Endothelial cell of umbilical vein (primary cell): Measurements from ENCODE around the gene RFFL. TPM values are rescaled to one million over a fixed set of nuclear protein-coding genes. Genes with fewer than 3 reads are reported as not detected.

ENCODE experiments used
- BruUV-seq: library from RNA; stranded (reverse); fragments of 400-500 nt; replicated peaks from 2 replicates; lab custom pipeline; 2021; lab: Mats Ljungman, UMichigan
- CTCF ChIA-PET: fragments of 300-600, 350-600 bp; sonication (Branson Sonifier 250); formaldehyde crosslinking; loops from one replicate; lab custom pipeline; 2021; ENCODE audit warnings: antibody characterized with exemption, inconsistent platforms; lab: Charles Lee
- POLR2A ChIA-PET: fragments of 300-600, 350-600 bp; sonication (Branson Sonifier 250); formaldehyde crosslinking; loops from one replicate; lab custom pipeline; 2021; ENCODE audit warnings: antibody characterized with exemption, inconsistent platforms; lab: Charles Lee
- DNase-seq: peaks from one replicate; pipeline ENCODE4 v3.0.0-alpha.2; 2011; ENCODE audit warnings: low read depth, low spot score
- FAIRE-seq: peaks from 2 replicates; lab custom pipeline; 2011; peaks lifted over from hg19 to GRCh38; lab: Jason Lieb, UNC
- H2AFZ ChIP-seq: 2 replicates; pipeline ENCODE4 v1.6.0; 2012; ENCODE audit warnings: low read depth, low read length, control low read depth, inconsistent platforms
- H3K27ac ChIP-seq: 2 replicates; pipeline ENCODE4 v1.5.1; 2011; ENCODE audit warnings: low read depth, mild to moderate bottlenecking, control low read depth, low read length, moderate library complexity; ENCODE audit not compliant: insufficient read depth
- H3K27me3 ChIP-seq, 2 experiments: 2 replicates each; pipeline versions ENCODE4 v1.6.0 to v1.6.1; 2011; ENCODE audit warnings: low read length in 2 of 2, mixed read lengths in 1 of 2; ENCODE audit not compliant: control insufficient read depth in 2 of 2, insufficient read depth in 2 of 2
- H3K36me3 ChIP-seq, 2 experiments: 2 replicates in 1 of 2; 3 replicates in 1 of 2; pipeline ENCODE4 v1.5.1; 2011; ENCODE audit warnings: low read length in 2 of 2, mild to moderate bottlenecking in 1 of 2, moderate library complexity in 1 of 2; ENCODE audit not compliant: control insufficient read depth in 2 of 2, insufficient read depth in 2 of 2; ENCODE audit errors: extremely low read depth in 1 of 2
- H3K4me1 ChIP-seq: 3 replicates; pipeline ENCODE4 v1.5.1; 2011; ENCODE audit warnings: mild to moderate bottlenecking, low read length; ENCODE audit not compliant: control insufficient read depth, insufficient read depth; ENCODE audit errors: extremely low read depth
- H3K4me2 ChIP-seq: 2 replicates; pipeline ENCODE4 v1.6.1; 2011; ENCODE audit warnings: low read length, control low read depth, mixed read lengths; ENCODE audit not compliant: insufficient read depth
- H3K4me3 ChIP-seq, 3 experiments: fragments of 200-600 bp in 1 of 3; sonication (generic), shearing (Covaris generic) in 1 of 3; replicated peaks in 1 of 3; 2 replicates each; pipeline ENCODE4 v1.5.1; 2011 to 2016; ENCODE audit warnings: control low read depth in 3 of 3, low read length in 3 of 3, mild to moderate bottlenecking in 2 of 3, inconsistent platforms in 1 of 3, low read depth in 1 of 3, moderate library complexity in 1 of 3; ENCODE audit not compliant: insufficient read depth in 1 of 3
- H3K79me2 ChIP-seq: 2 replicates; pipeline ENCODE4 v1.6.0; 2012; ENCODE audit warnings: low read length, inconsistent platforms; ENCODE audit not compliant: control insufficient read depth, insufficient read depth
- H3K9ac ChIP-seq: replicated peaks from 2 replicates; pipeline ENCODE3; 2011; ENCODE audit warnings: low read length, control low read depth; ENCODE audit not compliant: insufficient read depth; ENCODE audit errors: extremely low read depth
- H3K9me1 ChIP-seq: replicated peaks from 3 replicates; pipeline ENCODE4 v1.6.0; 2011; ENCODE audit warnings: mild to moderate bottlenecking, low read length; ENCODE audit not compliant: control insufficient read depth, insufficient read depth; ENCODE audit errors: extremely low read depth
- H3K9me3 ChIP-seq: replicated peaks from 2 replicates; pipeline ENCODE4 v1.5.1; 2012; ENCODE audit warnings: low read length, inconsistent platforms; ENCODE audit not compliant: control insufficient read depth, insufficient read depth
- H4K20me1 ChIP-seq: replicated peaks from 2 replicates; pipeline ENCODE3; 2011; ENCODE audit warnings: mild to moderate bottlenecking, low read length; ENCODE audit not compliant: control insufficient read depth, insufficient read depth; ENCODE audit errors: extremely low read depth
- CTCF ChIP-seq, 2 donors: IDR thresholded peaks; 1 replicate in 1 of 2; 2 replicates in 1 of 2; pipeline ENCODE4 v1.5.1; 2011; ENCODE audit warnings: low read length in 2 of 2, mild to moderate bottlenecking in 2 of 2, moderate library complexity in 2 of 2, control low read depth in 1 of 2, inconsistent platforms in 1 of 2, low read depth in 1 of 2; ENCODE audit not compliant: insufficient read depth in 1 of 2; ENCODE audit errors: extremely low read depth in 1 of 2
- EZH2 ChIP-seq: IDR thresholded peaks from 2 replicates; pipeline ENCODE4 v1.6.1; 2012; ENCODE audit warnings: borderline replicate concordance, low read depth, mild to moderate bottlenecking, moderate library complexity, low read length, inconsistent platforms; ENCODE audit not compliant: severe bottlenecking
- FOS ChIP-seq: IDR thresholded peaks from 2 replicates; pipeline ENCODE4 v1.6.1; 2011; ENCODE audit warnings: mild to moderate bottlenecking, low read length, moderate library complexity, borderline replicate concordance; ENCODE audit not compliant: insufficient read depth
- GATA2 ChIP-seq: IDR thresholded peaks from 2 replicates; pipeline ENCODE4 v1.7.0; 2011; ENCODE audit warnings: low read depth, mild to moderate bottlenecking, moderate library complexity, mixed read lengths, low read length; ENCODE audit not compliant: insufficient read length, insufficient read depth
- JUN ChIP-seq: IDR thresholded peaks from 2 replicates; pipeline ENCODE4 v1.6.1; 2011; ENCODE audit warnings: borderline replicate concordance, low read depth; ENCODE audit not compliant: insufficient read length, insufficient read depth
- MAX ChIP-seq: IDR thresholded peaks from 2 replicates; pipeline ENCODE4 v1.6.1; 2011; ENCODE audit not compliant: insufficient read depth, insufficient read length
- MYC ChIP-seq: IDR thresholded peaks from one replicate; pipeline ENCODE4 v1.6.1; 2011; ENCODE audit warnings: mild to moderate bottlenecking, low read depth, low read length
- POLR2A ChIP-seq: IDR thresholded peaks from 2 replicates; pipeline ENCODE4 v1.6.1; 2012; ENCODE audit warnings: low read depth, mild to moderate bottlenecking, control low read depth, low read length
- dilution Hi-C: fragments of 300-500 bp; cut with MboI; formaldehyde crosslinking; loops from one replicate; pipeline ENCODE4 v1.15.0; 2019; ENCODE audit warnings: low sequenced_read_pairs; ENCODE audit not compliant: extremely low pct_ligation_motif_present
- intact Hi-C: fragments of 100-400 bp; cut with micrococcal nuclease; formaldehyde crosslinking; loops from one replicate; pipeline ENCODE4 v1.10.0; 2022
- polyA plus RNA-seq, 4 experiments: library from polyadenylated mRNA; depleted of rRNA in 3 of 4; stranded (reverse) in 3 of 4; unstranded in 1 of 4; fragments of >200 nt; gene quantifications; 2 replicates each; pipeline versions ENCODE4 v1.2.1 to v1.2.3, GENCODE V29; 2011 to 2012; ENCODE audit warnings: missing spikeins in 1 of 4
- total RNA-seq: library from RNA; stranded (reverse); gene quantifications from 2 replicates; pipeline ENCODE4 v1.2.3, GENCODE V29; 2021

Gene RFFL
- total and polyA plus RNA-seq, 2 donors (not counting 3 experiments of a cell fraction or from before 2014, with no cell fraction given), result 7.0 to 14.1 TPM

GRCh38 chr17:35086164-35086563 lies 22.7 kb upstream of the RFFL start:
- H3K79me2 ChIP-seq, result peaks cover 42% of the 10 kb centered on the region
- intact Hi-C loops, result no loop called here
- no peaks in the 10 kb centered on the region for H3K36me3 ChIP-seq
- ChIA-PET CTCF (interaction anchor here (1.9 to 5.3 kb wide), 3 partner anchors 9 to 63 kb away, joined by 4 to 21 read pairs (median 10); partner anchors contain the start of gene RFFL), POLR2A (interaction anchor here (0.7 kb wide), 3 partner anchors 64 to 87 kb away, joined by 3 to 4 read pairs (median 3); no protein-coding TSS in a partner anchor)
- H3K9ac ChIP-seq, result no peak overlapping the region
- no peaks in the 10 kb centered on the region for H3K9me3 ChIP-seq
- H3K9me1 ChIP-seq, result no peaks in the 10 kb centered on the region
- no peaks in the 10 kb centered on the region for H4K20me1 ChIP-seq
- dilution Hi-C loops, result no loop called here
- H3K4me1 ChIP-seq, result peaks cover 36% of the 10 kb centered on the region
- no peak for TF ChIP-seq GATA2
- TF ChIP-seq MYC, result no peak
- TF ChIP-seq POLR2A, result no peak
- no peak for TF ChIP-seq CTCF (IDR thresholded peaks at IDR 0.05; ENCODE audit: extremely low read depth in 1 of 2, insufficient read depth in 1 of 2, low read depth in 1 of 2, low read length in 2 of 2)
- TF ChIP-seq MAX, result no peak
- no peak for TF ChIP-seq FOS
- TF ChIP-seq JUN, result no peak
- no peak for TF ChIP-seq EZH2
- DNase-seq (no peak), FAIRE-seq (no peak)
- no peak overlapping the region for H3K4me2 ChIP-seq
- H3K4me3 ChIP-seq, result no peak overlapping the region
- no TSS peak for BruUV-seq
- H3K27me3 ChIP-seq, result no peaks in the 10 kb centered on the region
- H2AFZ ChIP-seq, result no peak overlapping the region
- no peak overlapping the region for H3K27ac ChIP-seq
